Body of pancreas (tissue), 4 donors: ENCODE results near the gene BAZ1A.

Source experiments
- CTCF ChIP-seq, 7 experiments: fragments of 450-650 bp in 4 of 7; fragments of 200-600 bp in 3 of 7; sonication (generic) in 3 of 7; IDR thresholded peaks; one replicate each; pipeline ENCODE4 v1.5.1; 2016 to 2019; ENCODE audit warnings: antibody characterized with exemption in 7 of 7
- POLR2A ChIP-seq, 3 donors: fragments of 450-650 bp; IDR thresholded peaks; one replicate each; pipeline ENCODE4 v1.6.1; 2016; ENCODE audit warnings: antibody characterized with exemption in 3 of 3, mild to moderate bottlenecking in 2 of 3

- TF ChIP-seq POLR2A (IDR thresholded peaks at IDR 0.05), result no peak
- no peak for TF ChIP-seq CTCF (IDR thresholded peaks at IDR 0.05)
These were observed 125.8 kb downstream of the BAZ1A start for GRCh38 chr14:34749408-34749807.
